ENCODE measurements around the gene CUTC. TPM values are rescaled to one million over a fixed set of nuclear protein-coding genes. Genes with fewer than 3 reads are reported as not detected.
A peak's percentile ranks its signal among the peaks of the same experiment; 100 is the strongest.

The CUTC gene
- total RNA-seq (2014; rRNA removed; shearing (Covaris generic); ENCODE audit: low replicate concordance), result 20.1 and 22.9 TPM in 2 replicates

- peak; percentile 98 for DNase-seq
- Histone ChIP-seq H3K36me3 (ENCODE audit: insufficient read depth, low read length) (peaks cover 33% of the 10 kb centered on the region), H3K9me2 (replicated peaks; ENCODE audit: insufficient read depth, low read length) (no peaks in the 10 kb centered on the region), H3K27ac (ENCODE audit: low read length) (peak within 1 kb of the TSS; percentile 41), H2AFZ (ENCODE audit: low read length) (peak within 1 kb of the TSS; percentile 72), H3K4me2 (ENCODE audit: low read depth, low read length, poor library complexity, severe bottlenecking) (peak within 1 kb of the TSS; percentile 80), H3K27me3 (ENCODE audit: low read length) (no peaks in the 10 kb centered on the region), H3K79me2 (ENCODE audit: low read length) (peaks cover 75% of the 10 kb centered on the region), H3K9ac (ENCODE audit: low read length) (peak within 1 kb of the TSS; percentile 93), H3K4me1 (ENCODE audit: low read length) (peaks cover 22% of the 10 kb centered on the region), H4K20me1 (ENCODE audit: insufficient read depth, low read depth, low read length) (no peaks in the 10 kb centered on the region), H3K9me3 (ENCODE audit: low read length) (no peaks in the 10 kb centered on the region), H3K4me3 (ENCODE audit: low read length) (peak within 1 kb of the TSS; percentile 92)
Measured at GRCh38 chr10:99732033-99732842, at the start of gene CUTC, which contains the start of gene COX15. Gene CUTC (plus strand): TSS chr10:99732234. CDS start chr10:99732349, 115 bp downstream. Gene COX15 (minus strand): TSS chr10:99732127. CDS start chr10:99732049, 78 bp downstream.

GRCh38 chr10:99682752-99683151, 49.3 kb upstream of the CUTC start:
- H3K27ac ChIP-seq (ENCODE audit: low read length), result no peak overlapping the region
- DNase-seq, result peak; percentile 56
- H3K9ac ChIP-seq (ENCODE audit: low read length), result no peak overlapping the region
- H2AFZ ChIP-seq (ENCODE audit: low read length), result no peak overlapping the region
- H3K36me3 ChIP-seq (ENCODE audit: insufficient read depth, low read length), result no peaks in the 10 kb centered on the region; the same call in 1 of the 2 replicates
- no peaks in the 10 kb centered on the region for H3K9me2 ChIP-seq (replicated peaks; ENCODE audit: insufficient read depth, low read length)
- H3K4me3 ChIP-seq (ENCODE audit: low read length), result no peak overlapping the region
- H4K20me1 ChIP-seq (ENCODE audit: insufficient read depth, low read depth, low read length), result no peaks in the 10 kb centered on the region
- no peak overlapping the region for H3K4me2 ChIP-seq (ENCODE audit: low read depth, low read length, poor library complexity, severe bottlenecking)
- no peaks in the 10 kb centered on the region for H3K9me3 ChIP-seq (ENCODE audit: low read length)
- H3K4me1 ChIP-seq (ENCODE audit: low read length), result peaks cover 10% of the 10 kb centered on the region
- H3K79me2 ChIP-seq (ENCODE audit: low read length), result no peaks in the 10 kb centered on the region
- H3K27me3 ChIP-seq (ENCODE audit: low read length), result no peaks in the 10 kb centered on the region

GRCh38 chr10:99685597-99685967, 46.5 kb upstream of the CUTC start:
- Histone ChIP-seq H3K9ac (ENCODE audit: low read length) (no peak overlapping the region), H3K9me2 (replicated peaks; ENCODE audit: insufficient read depth, low read length) (no peaks in the 10 kb centered on the region), H3K9me3 (ENCODE audit: low read length) (no peaks in the 10 kb centered on the region), H3K27ac (ENCODE audit: low read length) (no peak overlapping the region), H3K79me2 (ENCODE audit: low read length) (no peaks in the 10 kb centered on the region), H3K4me1 (ENCODE audit: low read length) (peaks cover 10% of the 10 kb centered on the region), H3K27me3 (ENCODE audit: low read length) (no peaks in the 10 kb centered on the region), H3K4me3 (ENCODE audit: low read length) (no peak overlapping the region), H3K4me2 (ENCODE audit: low read depth, low read length, poor library complexity, severe bottlenecking) (no peak overlapping the region), H3K36me3 (ENCODE audit: insufficient read depth, low read length) (no peaks in the 10 kb centered on the region), H4K20me1 (ENCODE audit: insufficient read depth, low read depth, low read length) (no peaks in the 10 kb centered on the region), H2AFZ (ENCODE audit: low read length) (peak overlapping the region; percentile 9; the same call in 1 of the 2 replicates)
- DNase-seq, result peak; percentile 64

- Histone ChIP-seq H3K27me3 (ENCODE audit: low read length) (no peaks in the 10 kb centered on the region), H2AFZ (ENCODE audit: low read length) (no peak overlapping the region), H3K9me3 (ENCODE audit: low read length) (no peaks in the 10 kb centered on the region), H3K79me2 (ENCODE audit: low read length) (no peaks in the 10 kb centered on the region), H3K9me2 (replicated peaks; ENCODE audit: insufficient read depth, low read length) (no peaks in the 10 kb centered on the region), H3K4me1 (ENCODE audit: low read length) (peaks cover 10% of the 10 kb centered on the region), H3K36me3 (ENCODE audit: insufficient read depth, low read length) (no peaks in the 10 kb centered on the region), H3K4me2 (ENCODE audit: low read depth, low read length, poor library complexity, severe bottlenecking) (no peak overlapping the region), H3K9ac (ENCODE audit: low read length) (no peak overlapping the region), H4K20me1 (ENCODE audit: insufficient read depth, low read depth, low read length) (no peaks in the 10 kb centered on the region), H3K4me3 (ENCODE audit: low read length) (no peak overlapping the region), H3K27ac (ENCODE audit: low read length) (no peak overlapping the region)
- DNase-seq, result no peak
Measured at GRCh38 chr10:99689461-99689860, 42.6 kb upstream of the CUTC start.

GRCh38 chr10:99693933-99694583, 38.0 kb upstream of the CUTC start:
- Histone ChIP-seq H3K9me3 (ENCODE audit: low read length) (no peaks in the 10 kb centered on the region), H3K9ac (ENCODE audit: low read length) (no peak overlapping the region), H3K36me3 (ENCODE audit: insufficient read depth, low read length) (no peaks in the 10 kb centered on the region; the same call in 1 of the 2 replicates), H3K4me2 (ENCODE audit: low read depth, low read length, poor library complexity, severe bottlenecking) (no peak overlapping the region), H3K27me3 (ENCODE audit: low read length) (no peaks in the 10 kb centered on the region), H3K4me1 (ENCODE audit: low read length) (no peaks in the 10 kb centered on the region), H3K4me3 (ENCODE audit: low read length) (no peak overlapping the region), H2AFZ (ENCODE audit: low read length) (no peak overlapping the region), H3K27ac (ENCODE audit: low read length) (no peak overlapping the region), H3K79me2 (ENCODE audit: low read length) (no peaks in the 10 kb centered on the region), H3K9me2 (replicated peaks; ENCODE audit: insufficient read depth, low read length) (no peaks in the 10 kb centered on the region), H4K20me1 (ENCODE audit: insufficient read depth, low read depth, low read length) (no peaks in the 10 kb centered on the region)
- DNase-seq, result no peak

- Histone ChIP-seq H3K36me3 (ENCODE audit: insufficient read depth, low read length) (no peaks in the 10 kb centered on the region; the same call in 1 of the 2 replicates), H3K79me2 (ENCODE audit: low read length) (no peaks in the 10 kb centered on the region)
Measured at GRCh38 chr10:99695761-99696160, 36.3 kb upstream of the CUTC start.

GRCh38 chr10:99698504-99699080, 33.4 kb upstream of the CUTC start:
- DNase-seq, result peak; percentile 40
- no peak overlapping the region for H3K4me2 ChIP-seq (ENCODE audit: low read depth, low read length, poor library complexity, severe bottlenecking)
- H3K79me2 ChIP-seq (ENCODE audit: low read length), result no peaks in the 10 kb centered on the region
- no peak overlapping the region for H3K27ac ChIP-seq (ENCODE audit: low read length)
- no peak overlapping the region for H3K9ac ChIP-seq (ENCODE audit: low read length)
- H3K36me3 ChIP-seq (ENCODE audit: insufficient read depth, low read length), result peaks cover 4% of the 10 kb centered on the region; the same call in 1 of the 2 replicates
- no peaks in the 10 kb centered on the region for H3K9me3 ChIP-seq (ENCODE audit: low read length)
- H3K4me3 ChIP-seq (ENCODE audit: low read length), result no peak overlapping the region
- no peaks in the 10 kb centered on the region for H3K9me2 ChIP-seq (replicated peaks; ENCODE audit: insufficient read depth, low read length)
- no peaks in the 10 kb centered on the region for H3K4me1 ChIP-seq (ENCODE audit: low read length)
- H4K20me1 ChIP-seq (ENCODE audit: insufficient read depth, low read depth, low read length), result no peaks in the 10 kb centered on the region
- no peaks in the 10 kb centered on the region for H3K27me3 ChIP-seq (ENCODE audit: low read length)
- no peak overlapping the region for H2AFZ ChIP-seq (ENCODE audit: low read length)

More at GRCh38 chr10:99695761-99696160, 36.3 kb upstream of the CUTC start:
- Histone ChIP-seq H3K27ac (ENCODE audit: low read length) (no peak overlapping the region), H3K4me2 (ENCODE audit: low read depth, low read length, poor library complexity, severe bottlenecking) (no peak overlapping the region), H3K9me2 (replicated peaks; ENCODE audit: insufficient read depth, low read length) (no peaks in the 10 kb centered on the region), H3K4me3 (ENCODE audit: low read length) (no peak overlapping the region), H4K20me1 (ENCODE audit: insufficient read depth, low read depth, low read length) (no peaks in the 10 kb centered on the region), H3K9ac (ENCODE audit: low read length) (no peak overlapping the region), H3K9me3 (ENCODE audit: low read length) (no peaks in the 10 kb centered on the region), H3K27me3 (ENCODE audit: low read length) (no peaks in the 10 kb centered on the region), H2AFZ (ENCODE audit: low read length) (no peak overlapping the region), H3K4me1 (ENCODE audit: low read length) (no peaks in the 10 kb centered on the region)
- no peak for DNase-seq

- Histone ChIP-seq H3K36me3 (ENCODE audit: insufficient read depth, low read length) (peaks cover 4% of the 10 kb centered on the region; the same call in 1 of the 2 replicates), H3K4me2 (ENCODE audit: low read depth, low read length, poor library complexity, severe bottlenecking) (no peak overlapping the region)
Measured at GRCh38 chr10:99700649-99701048, 31.4 kb upstream of the CUTC start.

More at GRCh38 chr10:99700649-99701048, 31.4 kb upstream of the CUTC start:
- no peaks in the 10 kb centered on the region for H3K79me2 ChIP-seq (ENCODE audit: low read length)
- no peak overlapping the region for H3K4me3 ChIP-seq (ENCODE audit: low read length)
- H3K9ac ChIP-seq (ENCODE audit: low read length), result no peak overlapping the region
- H4K20me1 ChIP-seq (ENCODE audit: insufficient read depth, low read depth, low read length), result no peaks in the 10 kb centered on the region
- peak; percentile 12 for DNase-seq
- H3K27ac ChIP-seq (ENCODE audit: low read length), result no peak overlapping the region
- no peaks in the 10 kb centered on the region for H3K4me1 ChIP-seq (ENCODE audit: low read length)
- H2AFZ ChIP-seq (ENCODE audit: low read length), result no peak overlapping the region
- no peaks in the 10 kb centered on the region for H3K9me3 ChIP-seq (ENCODE audit: low read length)
- H3K9me2 ChIP-seq (replicated peaks; ENCODE audit: insufficient read depth, low read length), result no peaks in the 10 kb centered on the region
- no peaks in the 10 kb centered on the region for H3K27me3 ChIP-seq (ENCODE audit: low read length)
